Measurements from ENCODE around the gene EMILIN2. TPM values are rescaled to one million over a fixed set of nuclear protein-coding genes. Genes with fewer than 3 reads are reported as not detected.
"Not testable (repeated sequence)": the region's sequence is repeated elsewhere in the genome, so short reads cannot be mapped to it uniquely, and the experiment has no call there.

Gene EMILIN2
- 0.57 and 0.66 TPM in 2 replicates for polyA plus RNA-seq (2014; cell fraction: cytosol; rRNA removed)
- polyA plus RNA-seq (2014; cell fraction: nucleus; rRNA removed) = 0.28 and 0.49 TPM in 2 replicates

GRCh38 chr18:2846636-2847316 is at the start of gene EMILIN2:
Gene EMILIN2 (plus strand): TSS chr18:2847006. CDS start chr18:2847189, 183 bp downstream.
- no peak for DNase-seq (ENCODE audit: low spot score)

GRCh38 chr18:2797951-2798350 is 48.9 kb upstream of the EMILIN2 start:
- no peak for DNase-seq (ENCODE audit: low spot score)

- no peak for DNase-seq (ENCODE audit: low spot score)
Measured at GRCh38 chr18:2799369-2799768, 47.4 kb upstream of the EMILIN2 start.

GRCh38 chr18:2805970-2806943 is 40.5 kb upstream of the EMILIN2 start:
- no peak for DNase-seq (ENCODE audit: low spot score)

GRCh38 chr18:2808640-2809039 is 38.2 kb upstream of the EMILIN2 start:
- not testable (repeated sequence) for DNase-seq (ENCODE audit: low spot score)

- DNase-seq (ENCODE audit: low spot score) = not testable (repeated sequence)
Measured at GRCh38 chr18:2809666-2810183, 37.1 kb upstream of the EMILIN2 start.

GRCh38 chr18:2811416-2811815 is 35.4 kb upstream of the EMILIN2 start:
- no peak for DNase-seq (ENCODE audit: low spot score)

- no peak for DNase-seq (ENCODE audit: low spot score)
Measured at GRCh38 chr18:2814928-2815327, 31.9 kb upstream of the EMILIN2 start.

- DNase-seq (ENCODE audit: low spot score) = no peak
Measured at GRCh38 chr18:2818281-2818680, 28.5 kb upstream of the EMILIN2 start.

GRCh38 chr18:2821695-2822094 is 25.1 kb upstream of the EMILIN2 start:
- DNase-seq (ENCODE audit: low spot score) = no peak

- DNase-seq (ENCODE audit: low spot score) = no peak
Measured at GRCh38 chr18:2822213-2822921, 24.4 kb upstream of the EMILIN2 start.

- DNase-seq (ENCODE audit: low spot score) = no peak
Measured at GRCh38 chr18:2823202-2823601, 23.6 kb upstream of the EMILIN2 start.

- DNase-seq (ENCODE audit: low spot score) = no peak
Measured at GRCh38 chr18:2823966-2824365, 22.8 kb upstream of the EMILIN2 start.

- DNase-seq (ENCODE audit: low spot score) = no peak
Measured at GRCh38 chr18:2824865-2825264, 21.9 kb upstream of the EMILIN2 start.

- DNase-seq (ENCODE audit: low spot score) = no peak
Measured at GRCh38 chr18:2825613-2826175, 21.1 kb upstream of the EMILIN2 start.

- no peak for DNase-seq (ENCODE audit: low spot score)
Measured at GRCh38 chr18:2826581-2826980, 20.2 kb upstream of the EMILIN2 start.

GRCh38 chr18:2827061-2827460 is 19.7 kb upstream of the EMILIN2 start:
- DNase-seq (ENCODE audit: low spot score) = no peak

- not testable (repeated sequence) for DNase-seq (ENCODE audit: low spot score)
Measured at GRCh38 chr18:2836118-2836517, 10.7 kb upstream of the EMILIN2 start.

- DNase-seq (ENCODE audit: low spot score) = not testable (repeated sequence)
Measured at GRCh38 chr18:2837290-2837689, 9.5 kb upstream of the EMILIN2 start.

GRCh38 chr18:2839202-2839601 is 7.6 kb upstream of the EMILIN2 start:
- no peak for DNase-seq (ENCODE audit: low spot score)

- no peak for DNase-seq (ENCODE audit: low spot score)
Measured at GRCh38 chr18:2840521-2840920, 6.3 kb upstream of the EMILIN2 start.
